Measurements from ENCODE around the gene TRMT2A. TPM values are rescaled to one million over a fixed set of nuclear protein-coding genes. Genes with fewer than 3 reads are reported as not detected.

TRMT2A gene
- 41.6 and 42.6 TPM in 2 replicates for total RNA-seq

DNA sequence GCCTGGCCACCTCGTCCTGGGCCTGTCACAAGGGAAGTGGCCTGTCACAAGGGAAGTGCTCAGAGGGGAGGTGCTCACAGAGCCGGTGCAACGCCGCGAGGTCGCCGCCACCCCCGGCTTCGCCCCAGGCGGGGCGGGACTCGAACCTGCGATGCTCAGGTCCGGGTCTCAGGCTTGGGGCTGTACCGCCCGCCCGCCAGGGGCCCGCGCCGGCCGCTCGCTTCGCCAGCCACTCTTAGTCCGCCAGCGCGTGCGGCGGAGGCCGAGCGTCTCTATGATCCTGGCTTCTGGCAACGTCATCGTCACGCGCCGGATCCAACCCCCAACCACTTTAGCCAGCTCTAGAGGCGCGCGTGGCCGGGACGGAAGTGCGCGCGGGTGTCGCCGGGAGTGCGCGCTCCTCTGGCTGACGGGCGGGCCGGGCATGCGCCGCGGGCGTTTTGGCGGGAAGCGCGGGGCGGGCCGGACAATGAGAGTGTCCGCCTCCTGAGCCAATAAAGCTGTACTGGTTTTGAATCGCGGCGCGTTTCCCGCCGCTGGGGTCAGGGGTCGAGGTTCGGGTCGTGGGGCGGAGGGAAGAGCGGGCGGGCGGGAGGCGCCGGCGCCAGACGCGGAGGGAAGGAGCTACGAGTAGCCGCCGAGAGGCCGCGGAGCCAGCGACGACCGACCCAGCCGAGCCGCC is at the start of gene TRMT2A:
Gene TRMT2A, minus strand, starts transcription at position 276 of the 682 bp plus-strand sequence. CDS start 320 bp downstream, outside the sequence.

DNA sequence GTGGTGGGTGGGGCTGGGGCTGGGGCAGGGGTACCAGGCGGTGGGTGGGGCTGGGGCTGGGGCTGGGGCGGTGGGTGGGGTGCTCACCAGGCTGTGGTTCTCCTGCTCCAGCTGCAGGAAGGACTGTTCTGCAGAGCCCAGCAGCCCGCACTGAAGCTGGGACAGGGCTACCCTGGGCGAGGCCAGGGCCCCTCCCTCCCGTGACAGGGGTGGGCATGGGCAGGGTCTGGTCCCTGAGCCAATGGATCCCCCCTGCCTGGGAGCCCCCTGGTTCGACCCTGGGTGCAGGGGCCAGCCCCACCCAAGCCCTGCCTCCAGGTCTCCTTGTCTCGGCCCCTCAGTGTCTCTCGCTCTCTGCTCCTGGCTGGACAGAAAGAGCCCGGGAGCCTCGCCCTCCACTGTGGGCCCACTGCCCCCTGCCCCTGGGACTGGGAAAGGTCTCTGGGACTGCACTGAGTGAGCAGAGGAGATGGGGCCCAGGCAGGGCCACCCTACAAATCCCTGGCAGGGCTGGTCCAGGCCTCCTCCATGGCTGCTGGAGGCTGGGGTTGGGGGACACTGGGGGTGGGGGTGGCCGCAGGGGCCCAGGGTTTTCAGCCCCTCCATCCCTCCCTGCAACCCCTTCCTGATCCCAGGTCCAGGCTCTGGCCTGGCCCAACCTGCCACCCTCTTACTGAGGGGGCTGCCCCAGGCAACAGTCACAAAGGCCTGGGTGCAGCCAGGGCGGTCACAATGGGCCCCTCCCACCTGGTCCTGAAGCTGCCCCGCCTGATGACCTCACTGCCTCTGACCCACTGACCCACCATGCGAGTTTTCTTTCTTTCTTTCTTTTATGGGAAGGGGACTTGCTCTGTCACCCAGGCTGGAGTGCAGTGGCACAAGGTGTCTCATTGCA is 33.6 kb upstream of the TRMT2A start, which contains the start of gene CCDC188:
Gene CCDC188, minus strand, starts transcription at position 675 of the 895 bp plus-strand sequence. Its CDS starts 69 bp downstream, at position 606.

GRCh38 chr22:20131597-20131858 is 14.5 kb upstream of the TRMT2A start, which contains the start of gene ZDHHC8:
TSS of gene ZDHHC8 (plus strand) at chr22:20131804. CDS start at chr22:20131948, 144 bp downstream.

DNA sequence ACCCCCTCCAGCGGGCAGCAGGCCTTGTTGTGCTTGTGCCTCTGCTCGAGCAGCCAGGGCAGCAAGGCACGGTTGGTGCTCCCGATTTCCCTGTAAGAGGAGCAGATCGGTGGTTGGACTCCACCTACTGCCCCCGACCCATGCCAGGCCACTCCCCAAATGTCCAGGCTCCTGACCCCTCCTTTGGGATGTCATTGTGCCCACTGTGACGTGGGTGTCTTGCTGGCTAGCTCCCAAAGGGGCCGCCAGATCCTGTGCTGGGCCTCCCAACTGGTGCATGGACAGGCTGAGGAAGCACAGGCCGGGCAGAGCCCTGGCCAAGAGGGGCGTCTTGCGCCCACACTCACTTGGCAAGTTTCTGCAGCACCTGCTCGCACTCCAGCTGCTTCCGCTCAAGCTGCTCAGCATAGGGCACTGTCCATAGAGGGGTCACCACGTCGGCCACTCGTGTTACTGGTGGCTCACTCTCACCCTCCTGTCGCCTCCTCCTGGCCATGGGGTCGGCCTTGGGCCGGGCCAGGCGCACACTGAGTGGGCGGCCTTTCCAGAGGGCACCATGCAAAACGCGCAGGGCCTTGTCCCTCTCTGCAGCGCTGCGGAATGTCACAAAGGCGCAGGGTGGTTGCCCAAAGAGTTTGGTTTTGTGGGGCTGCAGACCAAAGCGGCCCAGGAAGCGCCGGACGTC is 1.2 kb downstream of the TRMT2A start, which contains the start of gene RANBP1:
Gene RANBP1, plus strand, starts transcription at position 414 of the 685 bp plus-strand sequence. Its CDS starts 81 bp downstream, at position 495.

DNA sequence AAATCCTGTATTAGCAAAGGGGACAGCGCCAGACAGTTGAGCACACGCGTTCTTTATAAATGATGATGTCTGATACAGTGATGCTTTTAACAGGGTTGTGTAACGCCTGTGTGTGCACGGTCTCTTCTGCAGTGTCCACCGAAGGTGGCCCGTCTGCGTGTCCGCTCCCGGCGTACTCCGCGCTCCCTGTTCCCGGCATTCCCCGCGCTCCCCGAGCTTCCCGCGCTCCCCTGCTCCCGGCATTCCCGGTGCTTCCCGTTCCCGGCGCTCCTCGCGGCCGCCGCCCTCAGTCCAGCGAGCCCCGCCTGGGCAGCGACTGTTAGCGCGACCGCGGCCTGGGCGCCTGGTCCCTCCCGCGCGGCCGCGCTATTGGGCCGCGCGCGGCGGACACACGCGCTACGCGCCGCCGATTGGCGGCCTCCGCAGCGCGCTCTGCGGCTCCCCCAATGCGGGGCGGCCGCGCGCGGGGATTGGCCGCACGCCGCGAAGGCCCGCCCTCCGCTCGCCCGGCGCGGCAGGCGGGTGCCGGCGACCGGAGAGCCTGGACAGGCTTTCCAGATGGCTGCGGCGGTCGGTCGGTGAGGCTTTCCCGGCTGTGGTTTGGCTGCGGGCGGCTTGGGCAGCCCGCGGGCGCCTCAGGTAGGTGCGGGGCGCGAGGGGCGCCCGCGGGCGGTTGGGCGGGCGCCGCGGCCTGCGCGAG is 37.1 kb downstream of the TRMT2A start, which contains the start of gene DGCR8:
Gene DGCR8, plus strand, starts transcription at position 497 of the 700 bp plus-strand sequence. CDS start 5,723 bp downstream, outside the sequence.

Other genes starting within 250 kb of the TRMT2A start
- gene COMT, start 175.5 kb downstream of the TRMT2A start, total RNA-seq = 131 and 234 TPM in 2 replicates
- gene TXNRD2, start 175.4 kb downstream of the TRMT2A start, total RNA-seq = 18.6 and 21.9 TPM in 2 replicates
- gene ARVCF, start 100.4 kb downstream of the TRMT2A start, total RNA-seq = 9.1 and 10.7 TPM in 2 replicates
- 28.1 and 32.5 TPM in 2 replicates for gene TANGO2, start 96.1 kb downstream of the TRMT2A start, total RNA-seq
- 26.3 and 33.0 TPM in 2 replicates for gene DGCR8, start 37.0 kb downstream of the TRMT2A start, total RNA-seq
- 91.0 and 101 TPM in 2 replicates for gene RANBP1, start 1.1 kb downstream of the TRMT2A start, total RNA-seq
- gene ZDHHC8, start 14.6 kb upstream of the TRMT2A start, total RNA-seq = 3.5 and 7.5 TPM in 2 replicates
- gene CCDC188, start 33.8 kb upstream of the TRMT2A start, total RNA-seq = not detected in 2 replicates
- 0.32 TPM in 1 of 2 replicates, not detected in the other for gene RTN4R, start 151.1 kb upstream of the TRMT2A start, total RNA-seq
- gene DGCR6L, start 202.8 kb upstream of the TRMT2A start, total RNA-seq = 59.1 and 82.9 TPM in 2 replicates

Data from bronchial smooth muscle cell (primary cell).